HG03565 (cell line): ENCODE measurements around the gene PCNP.
"Not testable (repeated sequence)": the region's sequence is repeated elsewhere in the genome, so short reads cannot be mapped to it uniquely, and the experiment has no call there.

ENCODE experiments used
- ATAC-seq: cut with Tn5 transposase; IDR thresholded peaks from one replicate; pipeline ENCODE4 v1.9.1; 2021; ENCODE audit warnings: mild to moderate bottlenecking, moderate library complexity; ENCODE audit not compliant: unreplicated experiment

Gene PCNP, protein sequence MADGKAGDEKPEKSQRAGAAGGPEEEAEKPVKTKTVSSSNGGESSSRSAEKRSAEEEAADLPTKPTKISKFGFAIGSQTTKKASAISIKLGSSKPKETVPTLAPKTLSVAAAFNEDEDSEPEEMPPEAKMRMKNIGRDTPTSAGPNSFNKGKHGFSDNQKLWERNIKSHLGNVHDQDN

DNA sequence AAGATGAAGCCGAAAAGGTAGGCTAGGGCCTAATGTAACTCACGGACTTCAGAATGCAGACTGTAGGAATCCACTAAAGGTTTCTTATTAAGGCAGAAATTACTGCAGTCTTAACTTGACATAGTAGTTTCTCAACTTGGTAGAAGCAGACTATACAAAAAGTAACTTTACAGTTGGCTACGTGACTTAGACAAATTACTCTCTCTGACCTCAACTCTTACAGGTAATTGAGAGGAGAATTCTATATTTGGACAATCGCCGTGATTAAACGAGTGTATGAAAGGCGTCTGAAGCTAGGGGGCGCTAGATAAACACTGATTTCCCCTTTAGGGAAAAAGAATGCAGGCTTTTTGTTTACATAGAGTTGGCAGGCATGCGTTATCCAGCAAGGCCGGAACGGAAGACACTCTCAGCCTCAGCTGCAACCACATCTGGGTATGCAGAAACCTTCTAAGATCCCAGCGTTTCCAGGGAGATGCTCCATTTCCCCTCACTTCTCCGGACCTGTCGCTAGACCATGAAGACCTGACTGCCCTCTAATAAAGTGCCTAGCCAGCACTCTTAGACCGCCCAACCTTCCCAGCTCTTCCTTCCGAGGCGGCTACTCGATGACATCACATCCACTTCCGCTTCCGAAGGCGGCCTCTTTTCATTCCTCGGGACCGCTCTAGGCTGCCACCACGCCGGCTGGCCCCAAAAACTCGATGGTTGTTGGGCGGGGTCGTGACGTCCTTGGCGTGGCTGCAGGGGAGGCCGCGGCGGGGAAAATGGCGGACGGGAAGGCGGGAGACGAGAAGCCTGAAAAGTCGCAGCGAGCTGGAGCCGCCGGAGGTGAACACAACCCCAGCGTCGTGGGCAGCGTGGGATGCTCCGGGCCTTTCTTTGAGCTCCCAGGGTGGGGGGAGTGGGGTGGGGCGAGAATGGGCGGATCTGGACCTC lies at the start of gene PCNP:
Gene PCNP (plus strand): TSS at position 732 of the 939 bp plus-strand sequence. CDS start 36 bp downstream, at position 768.
- peak; percentile 79 for ATAC-seq

DNA sequence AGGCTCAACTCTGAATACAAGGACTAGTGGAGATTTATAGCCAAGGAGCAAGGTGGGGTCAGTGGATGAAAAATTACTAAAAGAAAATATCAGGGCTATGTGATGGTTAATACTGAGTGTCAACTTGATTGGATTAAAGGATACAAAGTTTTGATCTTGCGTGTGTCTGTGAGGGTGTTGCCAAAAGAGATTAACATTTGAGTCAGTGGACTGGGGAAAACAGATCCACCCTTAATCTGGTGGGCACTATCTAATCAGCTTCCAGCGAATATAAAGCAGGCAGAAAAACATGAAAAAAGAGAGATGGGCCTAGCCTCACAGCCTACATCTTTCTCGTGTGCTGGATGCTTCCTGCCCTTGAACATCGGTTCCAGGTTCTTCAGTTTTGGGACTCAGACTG lies 46.5 kb upstream of the PCNP start:
- no peak for ATAC-seq

DNA sequence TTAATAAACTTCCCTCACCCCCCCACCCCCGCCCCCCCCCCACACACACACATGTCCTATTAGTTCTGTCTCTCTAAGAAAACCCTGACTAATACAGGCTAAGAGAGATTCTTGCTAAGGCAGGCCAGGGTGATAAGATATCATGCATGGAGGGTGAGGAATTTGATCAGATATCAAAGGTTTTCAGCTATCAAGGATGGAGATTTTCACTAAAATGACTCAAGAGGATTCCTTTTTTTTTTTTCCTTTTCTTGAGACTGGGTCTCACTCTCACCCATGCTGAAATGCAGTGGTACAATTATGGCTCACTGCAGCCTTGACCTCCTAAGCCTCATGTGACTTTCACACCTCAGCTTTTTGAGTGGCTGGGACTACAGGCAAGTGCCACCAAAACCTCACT lies 46.1 kb upstream of the PCNP start:
- ATAC-seq, result no peak

DNA sequence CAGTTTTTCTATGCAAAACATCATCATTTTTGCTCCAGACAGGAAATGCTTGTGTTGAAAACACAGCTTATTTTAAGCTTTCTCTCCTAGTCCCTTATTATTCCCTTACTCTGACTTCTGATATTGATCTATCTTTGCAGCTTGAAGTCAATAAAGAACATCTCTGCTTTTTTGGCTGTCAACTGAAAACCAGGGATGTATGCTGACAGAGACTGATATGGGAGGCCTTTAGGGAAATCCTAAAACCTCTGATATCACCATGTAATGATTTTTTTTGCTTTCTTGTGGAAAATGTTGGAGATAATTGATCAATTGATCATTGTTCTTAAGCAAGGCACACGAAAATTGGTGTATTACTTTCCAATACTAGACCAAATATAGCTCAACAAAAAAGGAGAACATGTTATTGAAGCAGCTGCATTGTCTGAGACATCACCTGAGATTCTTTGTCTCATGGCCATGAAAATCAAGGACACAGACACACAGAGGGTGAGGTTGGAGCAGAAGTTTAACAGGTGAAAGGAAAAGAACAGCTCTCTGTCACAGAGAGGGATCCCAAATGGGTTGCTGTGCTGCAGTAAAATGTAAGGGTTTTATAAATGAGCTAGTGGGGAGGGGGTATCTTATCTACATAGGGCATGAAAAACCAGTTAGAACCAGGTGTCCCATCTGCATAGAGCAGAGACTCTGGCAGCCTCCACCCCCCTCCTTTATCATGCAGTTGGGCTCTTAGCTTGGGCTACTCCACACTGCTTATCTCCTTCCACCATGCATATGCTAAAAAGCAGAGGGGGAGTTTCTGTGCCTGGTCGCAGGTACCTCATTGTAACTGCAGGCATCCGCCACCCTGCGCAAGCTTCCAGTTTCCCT lies 43.9 kb upstream of the PCNP start:
- ATAC-seq, result no peak

DNA sequence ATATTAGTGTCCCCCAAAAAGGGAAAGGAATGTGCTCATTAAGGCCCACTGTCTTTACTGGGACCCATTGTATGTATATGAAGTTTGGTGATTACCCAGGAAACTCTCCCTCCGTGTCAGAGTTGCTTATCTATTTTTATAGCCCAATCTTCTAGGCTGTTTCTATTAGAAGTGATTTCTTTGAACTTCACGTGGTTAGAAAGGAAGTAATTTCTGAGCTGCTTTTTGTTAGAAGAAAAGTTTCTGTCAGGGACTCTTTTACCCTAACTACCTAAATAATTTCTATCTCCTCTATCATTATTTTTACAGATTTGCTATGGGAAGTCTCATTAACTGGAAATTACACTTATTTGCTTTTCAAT lies 43.3 kb upstream of the PCNP start:
- ATAC-seq, result no peak

DNA sequence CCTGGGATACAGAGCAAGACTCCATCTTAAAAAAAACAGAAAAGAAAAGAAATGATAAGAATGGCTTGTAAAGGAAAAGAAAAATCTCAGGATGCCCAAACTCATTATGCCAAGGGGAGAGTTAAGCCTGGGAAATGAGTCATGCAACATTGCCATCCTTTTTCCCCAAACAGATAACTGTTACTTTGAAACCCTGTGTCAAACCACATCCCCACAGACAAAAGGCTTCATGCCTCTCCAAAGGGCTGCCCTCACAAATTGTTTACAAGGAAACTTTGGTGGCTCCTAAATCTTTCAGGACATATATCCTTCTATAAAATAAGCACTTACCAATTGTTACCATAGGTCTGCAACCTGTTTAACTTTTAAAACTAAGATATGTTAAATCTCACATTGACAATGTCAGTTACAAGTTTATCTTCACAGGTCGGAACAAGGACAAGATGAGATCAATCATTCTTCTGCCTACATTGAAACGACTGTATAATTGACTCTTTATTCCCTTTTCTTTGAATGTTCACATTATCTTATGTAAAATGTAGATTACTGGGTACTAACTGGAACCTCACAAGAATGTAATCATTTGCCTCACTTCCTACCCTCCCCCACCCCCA lies 42.4 kb upstream of the PCNP start:
- ATAC-seq, result no peak

DNA sequence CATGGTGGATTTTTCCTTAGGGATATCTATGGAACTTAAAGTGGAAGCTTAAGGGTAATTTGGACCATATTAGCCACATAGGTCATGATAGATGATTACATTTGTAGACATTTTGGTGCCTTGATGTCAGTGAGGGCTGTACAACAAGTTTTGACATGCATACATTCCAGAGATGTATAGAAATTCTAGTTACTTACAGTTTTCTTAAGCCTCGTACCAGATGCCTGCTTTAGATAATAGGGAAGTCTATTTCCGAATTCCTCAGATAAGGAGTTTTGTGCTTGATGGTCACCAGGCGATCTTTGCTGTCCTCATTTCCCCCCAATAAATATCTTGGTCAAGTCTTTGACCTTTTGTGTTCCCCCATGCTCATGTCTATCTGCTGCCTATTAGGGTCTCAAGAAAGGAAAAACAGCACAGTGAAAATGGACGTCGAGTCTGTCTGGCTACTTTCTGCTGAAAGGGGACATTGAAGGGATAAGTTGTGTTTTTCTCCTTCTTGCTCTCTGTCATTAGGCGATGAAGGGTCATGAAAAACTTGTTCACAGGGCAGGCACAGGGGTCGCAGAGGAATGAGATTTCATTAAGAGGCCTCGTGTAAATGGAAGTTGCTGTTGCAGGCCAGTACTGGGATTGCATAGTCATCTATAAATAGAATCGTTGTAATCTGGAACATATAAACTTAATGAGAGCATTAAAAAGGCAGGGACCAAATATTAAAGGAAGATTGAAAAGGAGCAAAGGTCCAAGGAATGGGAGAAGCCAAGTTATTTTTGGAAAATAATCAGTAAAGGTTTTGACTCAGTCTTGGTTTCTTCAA lies 41.0 kb upstream of the PCNP start:
- ATAC-seq, result no peak

DNA sequence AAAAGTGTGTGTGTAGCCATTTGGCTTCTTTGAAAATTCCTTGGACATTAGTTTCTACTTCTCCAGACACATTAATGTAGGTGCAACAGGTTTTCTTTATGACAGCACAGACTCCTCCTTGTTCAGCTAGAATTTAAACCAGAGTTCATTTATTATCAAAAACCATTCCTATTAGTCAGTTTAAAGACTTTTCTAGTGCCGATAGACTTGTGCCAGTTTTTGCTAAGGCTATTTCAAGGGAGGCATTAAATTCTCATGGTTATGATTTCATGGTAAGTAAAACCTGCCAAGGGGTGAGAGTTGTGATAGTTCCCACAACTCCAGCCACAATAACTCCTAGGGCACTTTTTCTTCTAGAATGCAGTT lies 40.4 kb upstream of the PCNP start:
- ATAC-seq, result no peak

DNA sequence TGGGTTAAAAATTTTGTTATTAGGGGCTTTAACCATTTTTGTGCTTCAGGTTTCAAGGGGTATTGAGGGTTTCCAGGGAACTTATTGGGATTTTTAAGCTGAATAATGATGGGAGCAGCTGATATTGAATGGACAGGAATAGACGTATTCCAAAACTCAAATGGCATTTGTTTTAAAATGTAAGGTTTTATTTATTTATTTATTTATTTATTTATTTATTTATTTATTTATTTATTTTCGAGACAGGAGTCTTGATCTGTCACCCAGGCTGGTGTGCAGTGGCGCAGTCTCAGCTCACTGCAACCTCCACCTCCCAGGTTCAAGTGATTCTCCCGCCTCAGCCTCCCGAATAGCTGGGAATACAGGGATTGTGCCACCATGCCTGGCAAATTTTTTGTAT lies 38.8 kb upstream of the PCNP start:
- no peak for ATAC-seq

DNA sequence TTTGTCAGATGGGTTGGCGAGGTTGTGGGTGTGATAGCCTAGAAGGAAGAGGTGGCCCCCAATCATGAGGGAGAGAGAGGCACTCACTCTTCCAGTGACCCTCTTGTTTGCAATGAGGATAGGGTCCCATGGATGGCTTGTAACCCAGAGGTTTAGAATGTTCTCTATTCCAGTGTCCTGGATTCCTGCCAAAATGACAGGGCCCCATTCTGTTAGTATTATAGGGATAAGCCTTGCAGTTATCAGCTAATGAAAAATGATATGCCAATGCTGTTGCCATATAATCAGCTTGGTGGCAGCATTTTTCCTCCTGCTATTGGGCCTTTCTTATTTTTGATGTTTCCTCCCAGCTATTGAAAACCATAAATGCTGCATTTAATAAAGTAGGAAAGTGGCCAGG lies 37.7 kb upstream of the PCNP start:
- ATAC-seq, result no peak

DNA sequence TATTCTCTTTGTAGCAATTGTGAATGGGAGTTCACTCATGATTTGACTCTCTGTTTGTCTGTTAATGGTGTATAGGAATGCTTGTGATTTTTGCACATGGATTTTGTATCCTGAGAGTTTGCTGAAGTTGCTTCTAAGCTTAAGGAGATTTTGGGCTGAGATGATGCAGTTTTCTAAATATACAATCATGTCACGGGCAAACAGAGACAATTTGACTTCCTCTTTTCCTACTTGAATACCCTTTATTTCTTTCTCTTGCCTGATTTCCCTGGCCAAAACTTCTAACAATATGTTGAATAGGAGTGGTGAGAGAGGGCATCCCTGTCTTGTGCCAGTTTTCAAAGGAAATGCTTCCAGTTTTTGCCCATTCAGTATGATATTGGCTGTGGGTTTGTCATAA lies 37.0 kb upstream of the PCNP start:
- not testable (repeated sequence) for ATAC-seq

DNA sequence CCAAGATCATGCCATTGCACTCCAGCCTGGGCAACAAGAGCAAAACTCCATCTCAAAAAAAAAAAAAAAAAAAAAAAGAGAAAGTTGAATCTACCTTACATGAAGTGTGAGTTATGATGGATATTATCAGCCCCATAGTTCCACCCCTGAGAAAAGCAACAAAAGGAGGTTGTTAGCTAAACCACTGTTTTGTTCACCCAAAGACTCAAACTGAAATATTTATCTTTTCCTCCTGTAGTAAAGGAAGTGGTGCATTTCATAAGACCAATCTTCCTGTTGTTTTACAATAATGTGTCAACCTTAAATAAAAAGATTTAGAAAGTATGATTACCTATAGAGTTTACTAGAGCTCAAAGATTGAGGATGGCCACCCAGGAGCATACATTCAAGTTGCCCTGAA lies 31.0 kb upstream of the PCNP start:
- ATAC-seq, result no peak

DNA sequence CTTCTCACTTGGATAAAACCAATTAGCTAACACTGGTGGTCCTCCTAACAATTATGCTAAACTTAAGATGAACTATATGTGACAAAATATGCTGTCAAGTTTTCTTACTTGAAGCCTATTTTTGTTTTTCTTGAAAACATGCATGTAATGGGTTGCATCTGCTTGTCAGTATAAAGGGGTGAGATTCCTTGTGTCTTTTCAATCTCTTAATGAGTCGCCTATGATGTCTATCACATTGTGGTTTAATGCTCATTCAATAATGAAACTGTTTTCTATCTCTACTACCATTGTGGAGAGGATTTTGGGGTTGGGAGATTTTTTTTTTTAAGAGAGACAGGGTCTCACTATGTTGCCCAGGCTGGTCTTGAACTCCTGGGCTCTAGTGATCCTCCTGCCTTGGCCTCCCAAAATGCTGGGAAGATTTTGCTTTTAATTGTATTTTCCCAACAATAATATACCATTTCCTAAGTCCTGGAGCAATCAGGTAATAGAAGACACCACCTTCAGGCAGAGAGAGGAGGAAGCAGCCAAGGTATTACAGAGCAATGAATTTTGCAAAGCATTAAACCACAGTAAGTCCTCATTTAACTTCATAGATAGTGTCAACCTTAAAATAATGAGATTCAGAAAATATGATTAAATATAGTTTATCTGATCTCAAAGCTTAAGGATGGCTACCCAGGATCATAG lies 29.7 kb upstream of the PCNP start:
- ATAC-seq, result no peak

DNA sequence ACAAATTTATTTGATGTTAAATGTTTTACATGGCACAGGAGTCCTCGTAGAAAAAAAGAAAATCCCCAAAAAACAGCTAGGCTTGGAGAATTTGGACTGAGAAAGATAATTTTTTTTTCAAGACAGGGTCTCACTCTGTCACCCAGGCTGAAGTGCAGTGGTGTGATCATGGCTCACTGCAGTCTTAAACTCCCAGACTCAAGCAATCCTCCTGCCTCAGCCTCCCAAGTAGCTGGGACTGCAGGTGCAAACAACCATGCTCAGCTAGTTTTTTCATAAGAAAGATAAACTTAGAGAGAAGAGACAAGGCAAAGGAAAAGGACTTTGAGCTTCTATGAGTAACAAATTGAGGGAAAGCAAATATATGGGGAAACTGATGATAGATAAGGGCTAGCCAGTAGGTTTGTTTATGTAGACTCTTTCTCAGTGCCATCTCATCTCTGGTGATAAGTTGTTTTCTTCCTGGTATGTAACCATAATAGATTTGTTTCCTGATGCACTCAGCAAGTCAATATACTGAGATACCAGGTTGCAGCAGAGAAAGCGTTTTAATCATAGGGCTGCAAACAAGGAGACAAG lies 25.4 kb upstream of the PCNP start:
- ATAC-seq, result no peak

DNA sequence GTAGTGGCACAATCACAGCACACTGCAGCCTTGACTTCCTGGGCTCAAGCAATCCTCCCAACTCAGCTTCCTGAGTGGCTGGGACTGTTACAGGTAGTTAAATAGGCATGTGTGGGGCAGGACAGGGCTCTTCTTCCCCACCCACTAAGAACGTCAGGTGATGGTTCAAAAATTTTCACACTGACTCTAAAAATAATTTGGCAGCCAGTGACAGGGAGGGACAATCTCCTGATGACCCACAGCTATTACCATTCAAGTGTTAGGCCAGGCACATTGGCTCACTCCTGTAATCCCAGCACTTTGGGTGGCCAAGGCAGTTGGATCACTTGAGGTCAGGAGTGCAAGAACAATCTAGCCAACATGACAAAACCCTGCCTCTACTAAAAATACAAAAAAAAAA lies 24.5 kb upstream of the PCNP start:
- ATAC-seq, result no peak

DNA sequence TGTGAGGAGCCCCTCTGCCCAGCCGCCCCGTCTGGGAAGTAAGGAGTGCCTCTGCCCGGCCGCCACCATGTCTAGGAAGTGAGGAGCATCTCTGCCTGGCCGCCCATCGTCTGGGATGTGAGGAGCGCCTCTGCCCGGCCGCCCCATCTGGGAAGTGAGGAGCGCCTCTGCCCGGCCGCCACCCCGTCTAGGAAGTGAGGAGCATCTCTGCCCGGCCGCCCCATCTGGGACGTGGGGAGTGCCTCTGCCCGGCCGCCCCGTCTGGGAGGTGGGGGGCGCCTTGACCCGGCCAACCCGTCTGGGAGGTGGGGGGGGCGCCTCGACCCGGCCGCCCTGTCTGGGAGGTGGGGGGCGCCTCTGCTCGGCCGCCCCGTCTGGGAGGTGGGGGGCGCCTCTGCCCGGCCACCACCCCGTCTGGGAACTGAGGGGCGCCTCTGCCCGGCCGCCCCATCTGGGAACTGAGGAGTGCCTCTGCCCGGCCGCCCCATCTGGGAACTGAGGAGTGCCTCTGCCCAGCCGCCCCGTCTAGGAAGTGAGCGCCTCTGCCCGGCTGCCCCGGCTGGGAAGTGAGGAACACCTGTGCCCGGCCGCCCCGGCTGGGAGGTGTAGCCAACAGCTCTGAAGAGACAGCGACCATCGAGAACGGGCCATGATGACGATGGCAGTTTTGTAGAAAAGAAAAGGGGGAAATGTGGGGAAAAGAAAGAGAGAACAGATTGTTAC lies 22.5 kb upstream of the PCNP start:
- ATAC-seq, result not testable (repeated sequence)

DNA sequence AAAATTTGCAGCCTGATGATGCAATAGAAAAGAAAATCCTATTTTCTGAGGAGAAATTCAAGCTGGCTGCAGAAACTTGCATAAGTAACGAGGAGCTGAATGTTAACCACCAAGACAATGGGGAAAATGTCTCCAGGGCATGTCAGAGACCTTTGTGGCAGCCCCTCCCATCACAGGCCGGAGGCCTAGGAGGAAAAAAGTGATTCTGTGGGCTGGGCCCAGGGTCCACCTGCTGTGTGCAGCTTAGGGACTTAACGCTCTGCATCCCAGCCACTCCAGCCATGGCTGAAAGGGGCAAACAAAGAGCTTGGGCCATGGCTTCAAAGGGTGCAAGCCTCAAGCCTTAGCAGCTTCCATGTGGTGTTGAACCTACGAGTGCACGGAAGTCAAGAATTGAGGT lies 20.6 kb upstream of the PCNP start:
- not testable (repeated sequence) for ATAC-seq

DNA sequence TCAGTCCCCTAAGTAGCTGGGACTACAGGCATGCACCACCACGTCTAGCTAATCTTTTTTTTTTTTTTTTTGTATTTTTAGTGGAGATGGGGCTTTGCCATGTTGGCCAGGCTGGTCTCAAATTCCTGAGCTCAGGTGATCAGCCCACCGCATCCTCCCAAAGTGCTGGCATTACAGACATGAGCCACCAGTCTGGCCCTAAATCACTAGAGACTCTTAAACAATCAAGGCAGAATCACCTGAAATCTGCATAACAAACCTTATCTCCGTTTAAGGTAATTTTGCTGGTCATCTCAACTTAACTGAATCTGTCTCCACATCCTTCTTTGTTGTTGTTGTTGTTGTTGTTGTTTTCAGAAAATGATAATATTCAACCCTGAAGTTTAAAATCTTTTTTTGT lies 17.9 kb upstream of the PCNP start:
- no peak for ATAC-seq
